IMR-90 (cell line): ENCODE measurements around the gene SOBP. TPM values are rescaled to one million over a fixed set of nuclear protein-coding genes. Genes with fewer than 3 reads are reported as not detected.
A peak's percentile ranks its signal among the peaks of the same experiment; 100 is the strongest.

Experiments used
- ATAC-seq: fragments of 200-7000 bp; cut with Tn5 transposase; 2 replicates; pipeline ENCODE4 v1.9.1; 2020; ENCODE audit warnings: low read depth, mild to moderate bottlenecking, moderate library complexity
- BruUV-seq: library from RNA; stranded (reverse); fragments of 400-500 nt; replicated peaks from 2 replicates; lab custom pipeline; 2021; lab: Mats Ljungman, UMichigan
- CTCF ChIA-PET: fragments of 300-600 bp; formaldehyde crosslinking; extraction: SDS; loops from one replicate; lab custom pipeline; 2021; ENCODE audit warnings: antibody characterized with exemption; lab: Yijun Ruan, JAX
- POLR2A ChIA-PET: fragments of 300-600 bp; sonication (Branson Sonifier 250); formaldehyde crosslinking; loops from one replicate; lab custom pipeline; 2022; ENCODE audit warnings: antibody characterized with exemption; ENCODE audit not compliant: unreplicated experiment; lab: Charles Lee
- DNase-seq: peaks from one replicate; pipeline ENCODE4 v3.0.0; 2013
- H2AFZ ChIP-seq: replicated peaks from 2 replicates; pipeline ENCODE3; 2013; ENCODE audit warnings: low read length, mild to moderate bottlenecking; ENCODE audit not compliant: poor library complexity
- H2AK5ac ChIP-seq: 2 replicates; pipeline ENCODE4 v1.6.1; 2013; ENCODE audit warnings: low read depth, low read length, inconsistent platforms
- H2AK9ac ChIP-seq: replicated peaks from 2 replicates; pipeline ENCODE3; 2013; ENCODE audit warnings: mild to moderate bottlenecking, low read depth, low read length, moderate library complexity; ENCODE audit not compliant: poor library complexity
- H2BK120ac ChIP-seq: 2 replicates; pipeline ENCODE4 v1.6.1; 2013; ENCODE audit warnings: low read depth, low read length, inconsistent platforms
- H2BK15ac ChIP-seq: 3 replicates; pipeline ENCODE4 v1.6.1; 2013; ENCODE audit warnings: low read depth, low read length, inconsistent platforms
- H2BK20ac ChIP-seq: 2 replicates; pipeline ENCODE4 v1.6.1; 2013; ENCODE audit warnings: low read depth, mild to moderate bottlenecking, inconsistent platforms, low read length, moderate library complexity
- H2BK5ac ChIP-seq: 2 replicates; pipeline ENCODE4 v1.6.1; 2013; ENCODE audit warnings: mild to moderate bottlenecking, low read depth, low read length, inconsistent platforms; ENCODE audit not compliant: poor library complexity, severe bottlenecking
- H3K14ac ChIP-seq: replicated peaks from 2 replicates; pipeline ENCODE4 v1.6.1; 2013; ENCODE audit warnings: low read depth, low read length, inconsistent platforms
- H3K18ac ChIP-seq: 2 replicates; pipeline ENCODE4 v1.6.1; 2013; ENCODE audit warnings: low read depth, low read length, control low read depth
- H3K23ac ChIP-seq: 2 replicates; pipeline ENCODE4 v1.6.1; 2013; ENCODE audit warnings: low read depth, low read length, inconsistent platforms
- H3K27ac ChIP-seq: 2 replicates; pipeline ENCODE4 v1.5.1; 2013; ENCODE audit warnings: mild to moderate bottlenecking, control low read depth, low read length; ENCODE audit not compliant: insufficient read depth
- H3K27me3 ChIP-seq: 2 replicates; pipeline ENCODE4 v1.6.1; 2013; ENCODE audit warnings: low read length; ENCODE audit not compliant: control insufficient read depth, insufficient read depth
- H3K36me3 ChIP-seq: 2 replicates; pipeline ENCODE4 v1.6.1; 2013; ENCODE audit warnings: low read length, mixed read lengths; ENCODE audit not compliant: control insufficient read depth, insufficient read depth
- H3K4ac ChIP-seq: 2 replicates; pipeline ENCODE4 v1.6.1; 2013; ENCODE audit warnings: low read depth, low read length, inconsistent platforms
- H3K4me1 ChIP-seq: 2 replicates; pipeline ENCODE4 v1.6.1; 2013; ENCODE audit warnings: low read length, mixed read lengths; ENCODE audit not compliant: control insufficient read depth, insufficient read depth
- H3K4me2 ChIP-seq: 2 replicates; pipeline ENCODE4 v1.6.1; 2013; ENCODE audit warnings: low read depth, mild to moderate bottlenecking, control low read depth, low read length, moderate library complexity
- H3K4me3 ChIP-seq: 2 replicates; pipeline ENCODE4 v1.5.1; 2013; ENCODE audit warnings: low read depth, mild to moderate bottlenecking, control low read depth, low read length, moderate library complexity; ENCODE audit not compliant: insufficient read depth
- H3K56ac ChIP-seq: 2 replicates; pipeline ENCODE4 v1.6.1; 2013; ENCODE audit warnings: low read length, inconsistent platforms; ENCODE audit not compliant: insufficient read depth; ENCODE audit errors: extremely low read depth
- H3K79me1 ChIP-seq, 2 experiments: 2 replicates each; pipeline ENCODE4 v1.6.1; 2013; ENCODE audit warnings: low read length in 2 of 2, inconsistent platforms in 1 of 2, low read depth in 1 of 2
- H3K9ac ChIP-seq: 2 replicates; pipeline ENCODE4 v1.6.1; 2013; ENCODE audit warnings: low read depth, low read length, control low read depth
- H3K9me1 ChIP-seq: 2 replicates; pipeline ENCODE4 v1.6.1; 2013; ENCODE audit warnings: low read length, inconsistent platforms; ENCODE audit not compliant: insufficient read depth
- H3K9me3 ChIP-seq: 2 replicates; pipeline ENCODE4 v1.6.1; 2013; ENCODE audit warnings: low read length; ENCODE audit not compliant: control insufficient read depth, insufficient read depth
- H4K20me1 ChIP-seq: 2 replicates; pipeline ENCODE4 v1.6.1; 2013; ENCODE audit warnings: low read length, inconsistent platforms; ENCODE audit not compliant: insufficient read depth
- H4K5ac ChIP-seq: 2 replicates; pipeline ENCODE4 v1.6.1; 2013; ENCODE audit warnings: mild to moderate bottlenecking, low read depth, low read length, control low read depth
- H4K8ac ChIP-seq, 2 experiments: 2 replicates each; pipeline ENCODE4 v1.6.1; 2013; ENCODE audit warnings: low read depth in 2 of 2, low read length in 2 of 2, control low read depth in 1 of 2, inconsistent platforms in 1 of 2
- H4K91ac ChIP-seq: 2 replicates; pipeline ENCODE4 v1.6.1; 2013; ENCODE audit warnings: low read depth, low read length, inconsistent platforms; ENCODE audit not compliant: insufficient read depth
- MXI1 ChIP-seq: IDR thresholded peaks from 2 replicates; pipeline ENCODE4 v1.6.1; 2012; ENCODE audit warnings: low read depth, mild to moderate bottlenecking, low read length, moderate library complexity, borderline replicate concordance
- USF2 ChIP-seq: fragments of 150-350 bp; IDR thresholded peaks from 2 replicates; pipeline ENCODE4 v1.6.1; 2017; ENCODE audit warnings: mild to moderate bottlenecking, antibody characterized with exemption, low read length, low read depth
- WGBS, 2 experiments: methylation state at CpG; one replicate each; pipeline versions ENCODE4 v1.1.5 to v1.1.7; 2013; ENCODE audit warnings: missing lambda C conversion rate in 2 of 2; ENCODE audit not compliant: insufficient read length in 1 of 2; ENCODE audit errors: extremely low coverage in 2 of 2; 5-methylcytosine and 5-hydroxymethylcytosine counted together
- dilution Hi-C: fragments of 300-500 bp; cut with HindIII; formaldehyde crosslinking; loops from one replicate; pipeline ENCODE4 v1.14.3; 2018; ENCODE audit warnings: low sequenced_read_pairs; ENCODE audit not compliant: unreplicated experiment
- in situ Hi-C: fragments of 300-500 bp; cut with MboI; formaldehyde crosslinking; loops from 3 replicates; pipeline ENCODE4 v1.14.3; 2019; ENCODE audit warnings: low sequenced_read_pairs, inconsistent platforms, mixed read lengths
- intact Hi-C: fragments of 100-400 bp; cut with micrococcal nuclease; formaldehyde crosslinking; loops from 2 replicates; pipeline ENCODE4 v1.10.0; 2022
- polyA plus RNA-seq, 3 experiments: library from polyadenylated mRNA; depleted of rRNA; stranded (reverse); fragments of >200 nt; gene quantifications; 2 replicates each; pipeline ENCODE4 v1.2.3, GENCODE V29; 2012; ENCODE audit warnings: low replicate concordance in 1 of 3
- total RNA-seq: library from RNA; depleted of rRNA; stranded (reverse); fragments of >200 nt; gene quantifications from 2 replicates; pipeline ENCODE4 v1.2.3, GENCODE V29; 2012

Gene SOBP
- total and polyA plus RNA-seq, 2 of the 4 experiments (the other 2 are of a cell fraction), result 0.60 to 0.72 TPM

- Histone ChIP-seq H3K9ac (no peak overlapping the region), H3K14ac (no peak overlapping the region), H3K9me1 (no peaks in the 10 kb centered on the region), H3K4me2 (no peak overlapping the region), H3K79me1 (no peaks in the 10 kb centered on the region), H3K23ac (no peak overlapping the region), H3K27me3 (peaks cover 32% of the 10 kb centered on the region), H3K27ac (no peak overlapping the region), H3K36me3 (no peaks in the 10 kb centered on the region), H3K4ac (no peak overlapping the region), H3K56ac (no peak overlapping the region), H4K91ac (no peak overlapping the region), H3K4me1 (no peaks in the 10 kb centered on the region; the same call in 1 of the 2 replicates), H3K18ac (no peak overlapping the region), H2AK5ac (no peak overlapping the region), H2BK20ac (no peak overlapping the region), H2AFZ (no peak overlapping the region), H4K5ac (no peak overlapping the region), H4K20me1 (no peaks in the 10 kb centered on the region), H2BK15ac (no peak overlapping the region), H3K4me3 (no peak overlapping the region), H2BK5ac (no peak overlapping the region), H2BK120ac (no peak overlapping the region), H2AK9ac (peak overlapping the region; percentile 50), H3K9me3 (no peaks in the 10 kb centered on the region), H4K8ac (no peak overlapping the region)
- WGBS, 2 experiments, result no CpG with 5 or more reads among the region's 4 CpGs
- CTCF ChIA-PET, result interaction anchor here (0.5 to 1.5 kb wide), 2 partner anchors 12 to 222 kb away, joined by 3 to 4 read pairs; no protein-coding TSS in a partner anchor
- TF ChIP-seq USF2, result peak; percentile 6; the same call in 1 of the 2 replicates
- no peak for TF ChIP-seq MXI1
- DNase-seq (no peak), ATAC-seq (no peak)
- BruUV-seq, result no TSS peak
- in situ Hi-C loops (no loop called here), dilution Hi-C loops (no loop called here), intact Hi-C loops (loop anchor here (5.0 kb wide), 1 partner anchor 217 kb away; no protein-coding TSS in a partner anchor)
- POLR2A ChIA-PET, result no interaction called here
Measured at GRCh38 chr6:107485157-107485556, 4.8 kb upstream of the SOBP start.
